Kidney tubule cell (primary cell): ENCODE measurements around the gene ZIC3.
"Not testable (repeated sequence)": the region's sequence is repeated elsewhere in the genome, so short reads cannot be mapped to it uniquely, and the experiment has no call there.

ENCODE experiments used
- DNase-seq: peaks from one replicate; pipeline ENCODE4 v3.0.0-alpha.2; 2018; ENCODE audit warnings: low spot score

The ZIC3 gene

GRCh38 chrX:137565921-137566745, at the start of gene ZIC3:
TSS of gene ZIC3 (plus strand) at chrX:137566127. CDS start at chrX:137566692, 565 bp downstream.
- peak; percentile 46 for DNase-seq

GRCh38 chrX:137519459-137519858, 46.5 kb upstream of the ZIC3 start:
- DNase-seq = no peak

- DNase-seq = no peak
Measured at GRCh38 chrX:137545711-137546651, 19.9 kb upstream of the ZIC3 start.

- no peak for DNase-seq
Measured at GRCh38 chrX:137547291-137547690, 18.6 kb upstream of the ZIC3 start.

GRCh38 chrX:137548261-137548660, 17.7 kb upstream of the ZIC3 start:
- no peak for DNase-seq

- no peak for DNase-seq
Measured at GRCh38 chrX:137549073-137549472, 16.9 kb upstream of the ZIC3 start.

GRCh38 chrX:137549851-137550664, 15.9 kb upstream of the ZIC3 start:
- DNase-seq = no peak

- DNase-seq = no peak
Measured at GRCh38 chrX:137550665-137551261, 15.2 kb upstream of the ZIC3 start.

GRCh38 chrX:137552098-137552497, 13.8 kb upstream of the ZIC3 start:
- DNase-seq = not testable (repeated sequence)

GRCh38 chrX:137562096-137562495, 3.8 kb upstream of the ZIC3 start:
- DNase-seq = no peak

- DNase-seq = no peak
Measured at GRCh38 chrX:137563681-137564651, 2.0 kb upstream of the ZIC3 start.

GRCh38 chrX:137565318-137565904, 516 bp upstream of the ZIC3 start:
- DNase-seq = no peak

- no peak for DNase-seq
Measured at GRCh38 chrX:137566746-137567679, 1.1 kb downstream of the ZIC3 start.

GRCh38 chrX:137567682-137568232, 1.8 kb downstream of the ZIC3 start:
- no peak for DNase-seq

- no peak for DNase-seq
Measured at GRCh38 chrX:137568741-137569469, 3.0 kb downstream of the ZIC3 start.

- DNase-seq = no peak
Measured at GRCh38 chrX:137569470-137569891, 3.6 kb downstream of the ZIC3 start.

- no peak for DNase-seq
Measured at GRCh38 chrX:137573324-137574101, 7.6 kb downstream of the ZIC3 start.
